H9 (cell line): ENCODE data around the gene DMBT1. TPM values are rescaled to one million over a fixed set of nuclear protein-coding genes. Genes with fewer than 3 reads are reported as not detected.

Experiments used
- DNase-seq: peaks from one replicate; pipeline ENCODE4 v3.0.0-alpha.2; 2017
- H2AFZ ChIP-seq: one replicate; pipeline ENCODE4 v1.6.1; 2013; ENCODE audit warnings: mild to moderate bottlenecking, low read length, control low read depth, moderate library complexity
- H2AK5ac ChIP-seq: 2 replicates; pipeline ENCODE4 v1.6.1; 2013; ENCODE audit warnings: low read length, control low read depth, mixed read lengths; ENCODE audit not compliant: insufficient read length
- H2BK120ac ChIP-seq: one replicate; pipeline ENCODE4 v1.6.1; 2013; ENCODE audit warnings: low read depth, mild to moderate bottlenecking, low read length, control low read depth, inconsistent platforms; ENCODE audit not compliant: poor library complexity, severe bottlenecking
- H2BK12ac ChIP-seq: 2 replicates; pipeline ENCODE4 v1.6.1; 2013; ENCODE audit warnings: low read length, control low read depth, mixed read lengths, low read depth; ENCODE audit not compliant: insufficient read length
- H2BK15ac ChIP-seq: 2 replicates; pipeline ENCODE4 v1.6.1; 2013; ENCODE audit warnings: low read depth, low read length, control low read depth
- H2BK20ac ChIP-seq: one replicate; pipeline ENCODE4 v1.6.1; 2013; ENCODE audit warnings: low read depth, mild to moderate bottlenecking, low read length, control low read depth, inconsistent platforms; ENCODE audit not compliant: poor library complexity, severe bottlenecking
- H2BK5ac ChIP-seq: 2 replicates; pipeline ENCODE4 v1.6.1; 2013; ENCODE audit warnings: low read length, control low read depth, mixed read lengths; ENCODE audit not compliant: insufficient read length
- H3K14ac ChIP-seq: 2 replicates; pipeline ENCODE4 v1.6.1; 2013; ENCODE audit warnings: low read length, control low read depth; ENCODE audit not compliant: insufficient read depth
- H3K18ac ChIP-seq: 2 replicates; pipeline ENCODE4 v1.6.1; 2013; ENCODE audit warnings: low read depth, mild to moderate bottlenecking, mixed read lengths, low read length, control low read depth; ENCODE audit not compliant: insufficient read length
- H3K23ac ChIP-seq: 2 replicates; pipeline ENCODE4 v1.6.1; 2013; ENCODE audit warnings: low read length, control low read depth, mixed read lengths, low read depth; ENCODE audit not compliant: insufficient read length
- H3K23me2 ChIP-seq: 2 replicates; pipeline ENCODE4 v1.6.1; 2013; ENCODE audit warnings: low read depth, mild to moderate bottlenecking, mixed read lengths, low read length, control low read depth; ENCODE audit not compliant: insufficient read length, poor library complexity, severe bottlenecking
- H3K27ac ChIP-seq: 2 replicates; pipeline ENCODE4 v1.5.1; 2013; ENCODE audit warnings: low read length, control low read depth, mixed read lengths, low read depth; ENCODE audit not compliant: insufficient read length
- H3K27me3 ChIP-seq: 2 replicates; pipeline ENCODE4 v1.6.1; 2013; ENCODE audit warnings: low read length, control low read depth, inconsistent platforms; ENCODE audit not compliant: insufficient read depth
- H3K4ac ChIP-seq: 2 replicates; pipeline ENCODE4 v1.6.1; 2013; ENCODE audit warnings: low read depth, mild to moderate bottlenecking, control low read depth, inconsistent platforms, low read length, moderate library complexity
- H3K4me1 ChIP-seq: 2 replicates; pipeline ENCODE4 v1.6.1; 2013; ENCODE audit warnings: low read length, control low read depth, inconsistent platforms; ENCODE audit not compliant: insufficient read depth
- H3K4me2 ChIP-seq: 2 replicates; pipeline ENCODE4 v1.6.1; 2013; ENCODE audit warnings: low read length, control low read depth, mixed read lengths; ENCODE audit not compliant: insufficient read length, insufficient read depth
- H3K56ac ChIP-seq: 2 replicates; pipeline ENCODE4 v1.6.1; 2013; ENCODE audit warnings: low read depth, mild to moderate bottlenecking, mixed read lengths, low read length, control low read depth; ENCODE audit not compliant: insufficient read length
- H3K79me1 ChIP-seq: 2 replicates; pipeline ENCODE4 v1.6.1; 2013; ENCODE audit warnings: low read depth, mild to moderate bottlenecking, moderate library complexity, low read length, control low read depth, inconsistent platforms; ENCODE audit not compliant: insufficient read depth, poor library complexity, severe bottlenecking
- H3K79me2 ChIP-seq: 2 replicates; pipeline ENCODE4 v1.6.1; 2013; ENCODE audit warnings: low read length, control low read depth, inconsistent platforms; ENCODE audit not compliant: insufficient read depth
- H3K9ac ChIP-seq: 2 replicates; pipeline ENCODE4 v1.6.1; 2013; ENCODE audit warnings: low read length, control low read depth, mixed read lengths; ENCODE audit not compliant: insufficient read length; ENCODE audit errors: extremely low read depth
- H3K9me3 ChIP-seq: one replicate; pipeline ENCODE4 v1.6.1; 2013; ENCODE audit warnings: low read depth, low read length, inconsistent platforms; ENCODE audit not compliant: control insufficient read depth
- H3T11ph ChIP-seq: one replicate; pipeline ENCODE4 v1.6.1; 2013; ENCODE audit warnings: mild to moderate bottlenecking, low read length, control low read depth, inconsistent platforms
- H4K20me1 ChIP-seq: one replicate; pipeline ENCODE4 v1.6.1; 2013; ENCODE audit not compliant: control insufficient read depth, insufficient read length, insufficient read depth
- H4K5ac ChIP-seq: 2 replicates; pipeline ENCODE4 v1.6.1; 2013; ENCODE audit warnings: low read depth, mild to moderate bottlenecking, mixed read lengths, low read length, control low read depth; ENCODE audit not compliant: insufficient read length
- H4K8ac ChIP-seq: replicated peaks from 2 replicates; pipeline ENCODE4 v1.6.1; 2013; ENCODE audit warnings: low read length, control low read depth, mixed read lengths, low read depth; ENCODE audit not compliant: insufficient read length
- H4K91ac ChIP-seq: 2 replicates; pipeline ENCODE4 v1.6.1; 2013; ENCODE audit warnings: low read depth, mild to moderate bottlenecking, moderate library complexity, mixed read lengths, low read length, control low read depth; ENCODE audit not compliant: insufficient read length
- H3K27ac Mint-ChIP-seq, 3 experiments: 2 replicates in 2 of 3; 3 replicates in 1 of 3; pipeline ENCODE4 v1.8.0; 2020 to 2021; ENCODE audit warnings: mixed read lengths in 3 of 3, mild to moderate bottlenecking in 1 of 3, moderate library complexity in 1 of 3
- H3K27me3 Mint-ChIP-seq: 2 replicates; pipeline ENCODE4 v1.8.0; 2021; ENCODE audit warnings: low read depth, mild to moderate bottlenecking, moderate library complexity, mixed read lengths
- H3K36me3 Mint-ChIP-seq, 3 experiments: 2 replicates in 2 of 3; 3 replicates in 1 of 3; pipeline ENCODE4 v1.8.0; 2020 to 2021; ENCODE audit warnings: low read depth in 3 of 3, mixed read lengths in 3 of 3; ENCODE audit not compliant: insufficient read depth in 1 of 3
- H3K4me1 Mint-ChIP-seq, 2 experiments: 2 replicates each; pipeline ENCODE4 v1.8.0; 2020; ENCODE audit warnings: mixed read lengths in 2 of 2
- H3K4me3 Mint-ChIP-seq, 2 experiments: 2 replicates in 1 of 2; 3 replicates in 1 of 2; pipeline ENCODE4 v1.8.0; 2020 to 2021; ENCODE audit warnings: mild to moderate bottlenecking in 2 of 2, mixed read lengths in 2 of 2, moderate library complexity in 1 of 2
- H3K9me3 Mint-ChIP-seq, 2 experiments: 2 replicates in 1 of 2; 3 replicates in 1 of 2; pipeline ENCODE4 v1.8.0; 2020; ENCODE audit warnings: mild to moderate bottlenecking in 2 of 2, mixed read lengths in 2 of 2, moderate library complexity in 1 of 2
- CTCF ChIP-seq: fragments of 200-600 bp; sonication (generic); conservative IDR thresholded peaks from 3 replicates; pipeline ENCODE4 v1.8.0; 2021; ENCODE audit warnings: antibody characterized with exemption, mild to moderate bottlenecking
- WGBS: extraction: QIAGEN DNeasy Blood & Tissue Kit; methylation state at CpG from one replicate; pipeline ENCODE4 v1.1.7; 2013; ENCODE audit warnings: missing lambda C conversion rate, low lambda C conversion rate, mixed read lengths; ENCODE audit not compliant: insufficient read length; ENCODE audit errors: extremely low coverage; 5-methylcytosine and 5-hydroxymethylcytosine counted together
- total RNA-seq: library from RNA; stranded (reverse); gene quantifications from 2 replicates; pipeline ENCODE4 v1.2.1, GENCODE V29; 2021

DMBT1 gene
- total RNA-seq, 1 experiment from 2014 or later: 0.04 TPM

GRCh38 chr10:122659651-122660050 is 99.1 kb downstream of the DMBT1 start:
- no peak overlapping the region for H4K5ac ChIP-seq
- no peak overlapping the region for H3K4me3 Mint-ChIP-seq
- no peak overlapping the region for H2AK5ac ChIP-seq
- no peak overlapping the region for H3K56ac ChIP-seq
- no peaks in the 10 kb centered on the region for H3K4me1 ChIP-seq
- no peak overlapping the region for H2BK15ac ChIP-seq
- peaks cover 11% of the 10 kb centered on the region for H3K27me3 Mint-ChIP-seq
- no CpG with 5 or more reads among the region's 7 CpGs for WGBS
- no peaks in the 10 kb centered on the region for H3K27me3 ChIP-seq
- H3K79me1 ChIP-seq: no peaks in the 10 kb centered on the region
- no peak for TF ChIP-seq CTCF
- no peaks in the 10 kb centered on the region for H3K79me2 ChIP-seq
- no peak overlapping the region for H3K27ac ChIP-seq
- no peak overlapping the region for H3K23ac ChIP-seq
- DNase-seq: no peak
- H3T11ph ChIP-seq: no peak overlapping the region
- no peak overlapping the region for H2BK20ac ChIP-seq
- no peak overlapping the region for H3K27ac Mint-ChIP-seq
- H2BK12ac ChIP-seq: no peak overlapping the region
- no peak overlapping the region for H4K91ac ChIP-seq
- H3K9ac ChIP-seq: no peak overlapping the region
- H3K36me3 Mint-ChIP-seq: no peaks in the 10 kb centered on the region
- no peak overlapping the region for H3K14ac ChIP-seq
- H2AFZ ChIP-seq: no peak overlapping the region
- H4K20me1 ChIP-seq: no peaks in the 10 kb centered on the region
- no peak overlapping the region for H4K8ac ChIP-seq
- H3K4me2 ChIP-seq: no peak overlapping the region
- H3K4ac ChIP-seq: no peak overlapping the region
- H2BK120ac ChIP-seq: no peak overlapping the region
- H3K9me3 ChIP-seq: no peaks in the 10 kb centered on the region
- H3K4me1 Mint-ChIP-seq: peaks cover 3 to 4% of the 10 kb centered on the region in 2 experiments; a peak in 1 of 4 replicates
- no peak overlapping the region for H3K18ac ChIP-seq
- no peak overlapping the region for H2BK5ac ChIP-seq
- no peaks in the 10 kb centered on the region for H3K9me3 Mint-ChIP-seq
- H3K23me2 ChIP-seq: no peaks in the 10 kb centered on the region
